Measurements from ENCODE around the gene HNRNPA2B1.
A peak's percentile ranks its signal among the peaks of the same experiment; 100 is the strongest.
"Not testable (repeated sequence)": the region's sequence is repeated elsewhere in the genome, so short reads cannot be mapped to it uniquely, and the experiment has no call there.

The HNRNPA2B1 gene

DNA sequence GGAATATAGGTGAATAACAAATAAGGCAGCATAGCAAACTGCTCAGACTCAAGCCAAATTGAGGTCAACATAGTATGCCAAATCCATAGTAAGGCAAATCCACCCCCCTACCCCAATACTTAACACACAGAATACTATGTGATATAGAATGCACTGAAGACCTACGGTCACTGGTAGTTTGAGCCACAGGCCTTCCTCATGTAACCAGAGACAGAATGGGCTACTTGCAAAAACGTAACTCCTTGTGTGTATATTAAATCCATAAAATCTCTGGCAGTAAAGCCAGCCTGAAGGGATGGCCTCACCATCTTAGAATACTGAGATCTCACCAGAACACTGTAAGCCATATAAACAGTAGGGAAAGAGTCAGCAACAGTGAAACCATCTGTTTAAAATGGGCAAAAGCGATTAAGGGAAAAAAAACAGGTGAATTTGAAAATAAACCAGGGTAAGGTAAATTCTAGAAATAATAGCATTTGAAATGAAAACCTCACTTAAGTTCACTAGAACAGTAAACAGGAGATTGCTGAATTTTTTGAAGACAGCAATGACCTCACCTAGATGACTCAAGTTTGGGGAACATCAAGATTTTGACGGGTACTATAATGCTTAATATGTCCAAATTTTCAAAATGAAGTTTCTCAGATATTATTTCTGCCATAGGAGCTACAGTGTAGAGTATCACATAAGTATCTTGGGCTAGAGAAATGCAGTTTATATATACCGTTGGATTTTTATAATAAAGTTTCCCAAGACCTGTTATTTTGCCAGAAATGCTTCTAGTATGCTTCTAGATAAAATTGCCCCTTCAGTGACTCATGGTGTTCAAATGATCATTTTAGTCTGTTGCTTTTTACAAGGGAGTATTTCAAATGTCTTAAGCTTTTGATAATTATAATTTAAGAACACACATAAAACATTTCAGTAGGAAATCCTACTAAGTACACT is 13.9 kb downstream of the HNRNPA2B1 start:
- Histone ChIP-seq H3K4me3 (ENCODE audit: low read length) (no peak overlapping the region), H3K4me2 (ENCODE audit: low read depth, low read length) (no peak overlapping the region), H3K9ac (ENCODE audit: low read length) (no peak overlapping the region), H2AFZ (ENCODE audit: low read length) (no peak overlapping the region), H3K79me2 (ENCODE audit: low read length) (peaks cover 54% of the 10 kb centered on the region), H3K36me3 (replicated peaks; ENCODE audit: insufficient read depth, low read length) (peaks cover 33% of the 10 kb centered on the region), H3F3A (ENCODE audit: insufficient read depth, low read length) (peaks cover 97% of the 10 kb centered on the region), H4K20me1 (ENCODE audit: insufficient read depth, low read length) (peaks cover 53% of the 10 kb centered on the region), H3K9me2 (replicated peaks; ENCODE audit: insufficient read depth, low read length) (no peaks in the 10 kb centered on the region), H3K27me3 (replicated peaks; ENCODE audit: insufficient read depth, low read length) (no peaks in the 10 kb centered on the region), H3K4me1 (ENCODE audit: low read length) (peaks cover 59% of the 10 kb centered on the region), H3K27ac (ENCODE audit: low read length) (peak overlapping the region; percentile 2; the same call in 1 of the 2 replicates), H3K9me3 (replicated peaks; ENCODE audit: insufficient read depth, low read length) (no peaks in the 10 kb centered on the region)
- no peak for DNase-seq
- TF ChIP-seq CTCF (IDR thresholded peaks at IDR 0.05; ENCODE audit: low read length), result no peak
- TF ChIP-seq EZH2 (optimal IDR thresholded peaks at IDR 0.05; ENCODE audit: low read depth, low read length), result no peak

DNA sequence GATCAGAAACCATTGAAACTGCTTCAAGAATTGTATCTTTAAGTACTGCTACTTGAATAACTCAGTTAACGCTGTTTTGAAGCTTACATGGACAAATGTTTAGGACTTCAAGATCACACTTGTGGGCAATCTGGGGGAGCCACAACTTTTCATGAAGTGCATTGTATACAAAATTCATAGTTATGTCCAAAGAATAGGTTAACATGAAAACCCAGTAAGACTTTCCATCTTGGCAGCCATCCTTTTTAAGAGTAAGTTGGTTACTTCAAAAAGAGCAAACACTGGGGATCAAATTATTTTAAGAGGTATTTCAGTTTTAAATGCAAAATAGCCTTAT is 14.7 kb downstream of the HNRNPA2B1 start:
- Histone ChIP-seq H2AFZ (ENCODE audit: low read length) (no peak overlapping the region), H3K27ac (ENCODE audit: low read length) (peak overlapping the region; percentile 16; the same call in 1 of the 2 replicates), H3K4me2 (ENCODE audit: low read depth, low read length) (no peak overlapping the region), H3F3A (ENCODE audit: insufficient read depth, low read length) (peaks cover 97% of the 10 kb centered on the region), H3K36me3 (replicated peaks; ENCODE audit: insufficient read depth, low read length) (peaks cover 26% of the 10 kb centered on the region), H3K4me3 (ENCODE audit: low read length) (no peak overlapping the region), H3K27me3 (replicated peaks; ENCODE audit: insufficient read depth, low read length) (no peaks in the 10 kb centered on the region), H3K9me3 (replicated peaks; ENCODE audit: insufficient read depth, low read length) (no peaks in the 10 kb centered on the region), H3K9ac (ENCODE audit: low read length) (no peak overlapping the region), H3K9me2 (replicated peaks; ENCODE audit: insufficient read depth, low read length) (no peaks in the 10 kb centered on the region), H4K20me1 (ENCODE audit: insufficient read depth, low read length) (peaks cover 44% of the 10 kb centered on the region), H3K79me2 (ENCODE audit: low read length) (peaks cover 45% of the 10 kb centered on the region), H3K4me1 (ENCODE audit: low read length) (peaks cover 51% of the 10 kb centered on the region)
- TF ChIP-seq CTCF (IDR thresholded peaks at IDR 0.05; ENCODE audit: low read length) (no peak), EZH2phosphoT487 (IDR thresholded peaks at IDR 0.05; ENCODE audit: low read length) (no peak), EZH2 (optimal IDR thresholded peaks at IDR 0.05; ENCODE audit: low read depth, low read length) (no peak)
- no peak for DNase-seq

DNA sequence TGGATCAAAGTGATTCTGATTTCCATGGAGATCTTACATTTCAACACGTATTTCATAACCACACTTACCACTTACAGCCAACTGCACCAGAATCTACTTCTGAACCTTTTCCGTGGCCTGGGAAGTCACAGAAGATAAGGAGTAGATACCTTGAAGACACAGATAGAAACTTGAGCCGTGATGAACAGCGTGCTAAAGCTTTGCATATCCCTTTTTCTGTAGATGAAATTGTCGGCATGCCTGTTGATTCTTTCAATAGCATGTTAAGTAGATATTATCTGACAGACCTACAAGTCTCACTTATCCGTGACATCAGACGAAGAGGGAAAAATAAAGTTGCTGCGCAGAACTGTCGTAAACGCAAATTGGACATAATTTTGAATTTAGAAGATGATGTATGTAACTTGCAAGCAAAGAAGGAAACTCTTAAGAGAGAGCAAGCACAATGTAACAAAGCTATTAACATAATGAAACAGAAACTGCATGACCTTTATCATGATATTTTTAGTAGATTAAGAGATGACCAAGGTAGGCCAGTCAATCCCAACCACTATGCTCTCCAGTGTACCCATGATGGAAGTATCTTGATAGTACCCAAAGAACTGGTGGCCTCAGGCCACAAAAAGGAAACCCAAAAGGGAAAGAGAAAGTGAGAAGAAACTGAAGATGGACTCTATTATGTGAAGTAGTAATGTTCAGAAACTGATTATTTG is 15.3 kb downstream of the HNRNPA2B1 start:
- peaks cover 97% of the 10 kb centered on the region for H3F3A ChIP-seq (ENCODE audit: insufficient read depth, low read length)

DNA sequence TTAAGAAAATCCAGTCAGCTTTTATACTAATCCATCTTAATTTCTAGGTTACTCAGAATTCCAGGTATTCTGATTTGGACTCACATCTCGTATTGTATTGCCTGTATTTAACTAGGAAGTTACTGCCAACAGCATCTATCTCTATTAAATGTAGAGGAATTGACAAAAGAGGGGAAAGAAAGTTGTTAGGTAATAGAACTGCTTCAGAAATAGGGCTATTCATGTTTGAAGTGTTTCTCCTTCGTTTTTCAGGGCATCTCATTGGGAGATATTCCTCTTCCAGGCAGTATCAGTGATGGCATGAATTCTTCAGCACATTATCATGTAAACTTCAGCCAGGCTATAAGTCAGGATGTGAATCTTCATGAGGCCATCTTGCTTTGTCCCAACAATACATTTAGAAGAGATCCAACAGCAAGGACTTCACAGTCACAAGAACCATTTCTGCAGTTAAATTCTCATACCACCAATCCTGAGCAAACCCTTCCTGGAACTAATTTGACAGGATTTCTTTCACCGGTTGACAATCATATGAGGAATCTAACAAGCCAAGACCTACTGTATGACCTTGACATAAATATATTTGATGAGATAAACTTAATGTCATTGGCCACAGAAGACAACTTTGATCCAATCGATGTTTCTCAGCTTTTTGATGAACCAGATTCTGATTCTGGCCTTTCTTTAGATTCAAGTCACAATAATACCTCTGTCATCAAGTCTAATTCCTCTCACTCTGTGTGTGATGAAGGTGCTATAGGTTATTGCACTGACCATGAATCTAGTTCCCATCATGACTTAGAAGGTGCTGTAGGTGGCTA is 16.1 kb downstream of the HNRNPA2B1 start:
- peaks cover 42% of the 10 kb centered on the region for H3K4me1 ChIP-seq (ENCODE audit: low read length)
- peaks cover 42% of the 10 kb centered on the region for H3K79me2 ChIP-seq (ENCODE audit: low read length)
- not testable (repeated sequence) for H3K4me3 ChIP-seq (ENCODE audit: low read length); H3K9me2 ChIP-seq (replicated peaks; ENCODE audit: insufficient read depth, low read length); H2AFZ ChIP-seq (ENCODE audit: low read length); H3K27ac ChIP-seq (ENCODE audit: low read length); H3K9me3 ChIP-seq (replicated peaks; ENCODE audit: insufficient read depth, low read length); H3K4me2 ChIP-seq (ENCODE audit: low read depth, low read length); H3K9ac ChIP-seq (ENCODE audit: low read length); DNase-seq; H3K27me3 ChIP-seq (replicated peaks; ENCODE audit: insufficient read depth, low read length)
- peaks cover 15% of the 10 kb centered on the region for H3K36me3 ChIP-seq (replicated peaks; ENCODE audit: insufficient read depth, low read length)
- H4K20me1 ChIP-seq (ENCODE audit: insufficient read depth, low read length), result peaks cover 36% of the 10 kb centered on the region
- peaks cover 96% of the 10 kb centered on the region for H3F3A ChIP-seq (ENCODE audit: insufficient read depth, low read length)

More for the DNA sequence above, 15.3 kb downstream of the HNRNPA2B1 start:
- peaks cover 45% of the 10 kb centered on the region for H3K4me1 ChIP-seq (ENCODE audit: low read length)
- H3K79me2 ChIP-seq (ENCODE audit: low read length), result peaks cover 43% of the 10 kb centered on the region
- H2AFZ ChIP-seq (ENCODE audit: low read length), result no peak overlapping the region
- H4K20me1 ChIP-seq (ENCODE audit: insufficient read depth, low read length), result peaks cover 40% of the 10 kb centered on the region
- peaks cover 21% of the 10 kb centered on the region for H3K36me3 ChIP-seq (replicated peaks; ENCODE audit: insufficient read depth, low read length)
- no peak overlapping the region for H3K9ac ChIP-seq (ENCODE audit: low read length)
- peak; percentile 71 for DNase-seq
- H3K4me2 ChIP-seq (ENCODE audit: low read depth, low read length), result no peak overlapping the region
- H3K27ac ChIP-seq (ENCODE audit: low read length), result peak overlapping the region; percentile 16; the same call in 1 of the 2 replicates
- no peak overlapping the region for H3K4me3 ChIP-seq (ENCODE audit: low read length)
- H3K9me2 ChIP-seq (replicated peaks; ENCODE audit: insufficient read depth, low read length), result no peaks in the 10 kb centered on the region
- no peak for TF ChIP-seq EZH2phosphoT487 (IDR thresholded peaks at IDR 0.05; ENCODE audit: low read length)
- TF ChIP-seq CTCF (IDR thresholded peaks at IDR 0.05; ENCODE audit: low read length), result no peak
- TF ChIP-seq EZH2 (optimal IDR thresholded peaks at IDR 0.05; ENCODE audit: low read depth, low read length), result no peak
- no peaks in the 10 kb centered on the region for H3K9me3 ChIP-seq (replicated peaks; ENCODE audit: insufficient read depth, low read length)
- no peaks in the 10 kb centered on the region for H3K27me3 ChIP-seq (replicated peaks; ENCODE audit: insufficient read depth, low read length)

All from MM.1S (cell line).